ENCODE data around the gene RTBDN. TPM values are rescaled to one million over a fixed set of nuclear protein-coding genes. Genes with fewer than 3 reads are reported as not detected.

The RTBDN gene
- total RNA-seq, 1 experiment from 2014 or later: 5.6 TPM

DNA sequence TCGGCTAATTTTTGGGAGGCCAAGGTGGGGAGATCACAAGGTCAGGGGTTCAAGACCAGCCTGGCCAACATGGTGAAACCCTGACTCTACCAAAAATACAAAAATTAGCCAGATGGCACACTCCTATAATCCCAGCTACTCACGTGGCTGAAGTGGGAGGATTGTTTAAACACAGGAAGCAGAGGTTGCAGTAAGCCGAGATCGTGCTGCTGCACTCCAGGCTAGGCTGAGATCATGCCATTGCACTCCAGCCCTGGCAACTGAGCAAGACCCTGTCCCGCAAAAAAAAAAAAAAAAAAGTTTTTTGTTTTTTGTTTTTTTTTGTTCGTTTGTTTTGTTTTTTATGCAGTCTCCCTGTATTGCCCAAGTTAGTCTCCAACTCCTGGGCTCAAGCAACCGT, 25.2 kb upstream of the RTBDN start:
- no peaks in the 10 kb centered on the region for H3K4me1 ChIP-seq (ENCODE audit: insufficient read depth, low read length)
- H2BK120ac ChIP-seq (ENCODE audit: low read depth, low read length, poor library complexity, severe bottlenecking): no peak overlapping the region
- peaks cover 8% of the 10 kb centered on the region for H3K27me3 Mint-ChIP-seq (ENCODE audit: low read depth)
- H3K9me3 ChIP-seq (ENCODE audit: control insufficient read depth, low read depth, low read length): no peaks in the 10 kb centered on the region
- H3K79me2 ChIP-seq (ENCODE audit: insufficient read depth, low read length): no peaks in the 10 kb centered on the region
- H3K9ac ChIP-seq (ENCODE audit: extremely low read depth, insufficient read length, low read length): no peak overlapping the region
- H2BK15ac ChIP-seq (ENCODE audit: low read depth, low read length): no peak overlapping the region
- H3K14ac ChIP-seq (ENCODE audit: insufficient read depth, low read length): no peak overlapping the region
- H3K27me3 ChIP-seq (ENCODE audit: insufficient read depth, low read length): no peaks in the 10 kb centered on the region
- no peak for DNase-seq
- no peak overlapping the region for H3K27ac Mint-ChIP-seq
- H3K56ac ChIP-seq (ENCODE audit: insufficient read length, low read depth, low read length): no peak overlapping the region
- no peak overlapping the region for H4K5ac ChIP-seq (ENCODE audit: insufficient read length, low read depth, low read length)
- no peaks in the 10 kb centered on the region for H4K20me1 ChIP-seq (ENCODE audit: control insufficient read depth, insufficient read depth, insufficient read length)
- no peak overlapping the region for H2BK20ac ChIP-seq (ENCODE audit: low read depth, low read length, poor library complexity, severe bottlenecking)
- H4K8ac ChIP-seq (replicated peaks; ENCODE audit: insufficient read length, low read depth, low read length): no peak overlapping the region
- TF ChIP-seq CTCF (conservative IDR thresholded peaks at IDR 0.05): no peak
- no peak overlapping the region for H4K91ac ChIP-seq (ENCODE audit: insufficient read length, low read depth, low read length)
- H2BK5ac ChIP-seq (ENCODE audit: insufficient read length, low read length): no peak overlapping the region
- 0 out of 4 replicates have a peak, but pooled peaks cover 0 to 2% of the 10 kb centered on the region in 2 experiments for H3K4me1 Mint-ChIP-seq
- no peak overlapping the region for H3K4me2 ChIP-seq (ENCODE audit: insufficient read depth, insufficient read length, low read length)
- H2AFZ ChIP-seq (ENCODE audit: low read length): no peak overlapping the region
- no peak overlapping the region for H3K23ac ChIP-seq (ENCODE audit: insufficient read length, low read depth, low read length)
- no peak overlapping the region for H3T11ph ChIP-seq (ENCODE audit: low read length)
- H2AK5ac ChIP-seq (ENCODE audit: insufficient read length, low read length): no peak overlapping the region
- no CpG with 5 or more reads among the region's 7 CpGs for WGBS (ENCODE audit: extremely low coverage, insufficient read length, low lambda C conversion rate)
- H3K27ac ChIP-seq (ENCODE audit: insufficient read length, low read depth, low read length): no peak overlapping the region
- no peaks in the 10 kb centered on the region for H3K79me1 ChIP-seq (ENCODE audit: insufficient read depth, low read depth, low read length, poor library complexity, severe bottlenecking)
- H3K9me3 Mint-ChIP-seq: no peaks in the 10 kb centered on the region; a peak in 1 of 5 replicates
- no peak overlapping the region for H3K4me3 Mint-ChIP-seq
- H3K23me2 ChIP-seq (ENCODE audit: insufficient read length, low read depth, low read length, poor library complexity, severe bottlenecking): no peaks in the 10 kb centered on the region
- H2BK12ac ChIP-seq (ENCODE audit: insufficient read length, low read depth, low read length): no peak overlapping the region
- no peak overlapping the region for H3K4ac ChIP-seq (ENCODE audit: low read depth, low read length)
- no peak overlapping the region for H3K18ac ChIP-seq (ENCODE audit: insufficient read length, low read depth, low read length)
- peaks cover 16 to 38% (median 25%) of the 10 kb centered on the region in 3 experiments for H3K36me3 Mint-ChIP-seq (ENCODE audit: insufficient read depth in 1 of 3, low read depth in 3 of 3)

Measured in H9 (cell line).